NCI-H187 treated with DMSO at 0.1 percent for 48 hours (cell line): Measurements from ENCODE around the gene CDKN2B-AS1.

Experiments used
- DNase-seq: peaks from one replicate; lab custom pipeline; 2025; lab: John Stamatoyannopoulos, UW

CDKN2B-AS1 gene

DNA sequence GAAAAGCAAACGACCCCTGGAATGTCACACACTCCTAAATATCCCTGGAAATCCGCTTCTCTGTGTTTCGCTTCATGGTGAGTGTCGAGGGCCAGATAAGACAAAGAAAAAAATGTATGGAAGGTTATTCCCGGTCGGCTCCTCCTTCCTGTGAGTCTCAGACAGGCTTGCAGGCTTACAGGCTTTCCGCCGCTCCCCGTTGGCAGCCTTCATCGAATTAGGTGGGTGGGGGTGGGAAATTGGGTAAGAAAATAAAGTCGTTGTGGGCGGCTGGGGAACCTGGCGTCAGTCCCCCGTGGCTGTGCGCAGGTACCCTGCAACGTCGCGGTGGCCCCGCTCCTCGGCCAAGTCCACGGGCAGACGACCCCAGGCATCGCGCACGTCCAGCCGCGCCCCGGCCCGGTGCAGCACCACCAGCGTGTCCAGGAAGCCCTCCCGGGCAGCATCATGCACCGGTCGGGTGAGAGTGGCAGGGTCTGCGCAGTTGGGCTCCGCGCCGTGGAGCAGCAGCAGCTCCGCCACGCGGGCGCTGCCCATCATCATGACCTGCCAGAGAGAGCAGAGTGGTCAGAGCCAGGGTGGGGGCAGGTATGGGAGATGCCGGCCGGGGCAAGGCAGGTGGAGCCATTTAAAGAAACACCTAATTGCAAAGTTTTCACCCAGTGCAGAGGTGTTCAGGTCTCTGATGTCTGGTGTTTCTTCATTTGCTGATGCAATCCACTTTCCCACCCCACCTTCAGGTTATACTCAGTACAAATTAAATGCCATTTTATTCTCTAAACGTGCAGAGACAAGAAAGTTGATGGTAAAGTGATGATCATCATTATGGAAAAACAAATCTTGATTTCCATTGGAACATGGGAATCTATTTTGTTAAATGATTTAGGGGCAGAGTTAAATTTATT lies 11.4 kb downstream of the CDKN2B-AS1 start:
- DNase-seq: no peak

DNA sequence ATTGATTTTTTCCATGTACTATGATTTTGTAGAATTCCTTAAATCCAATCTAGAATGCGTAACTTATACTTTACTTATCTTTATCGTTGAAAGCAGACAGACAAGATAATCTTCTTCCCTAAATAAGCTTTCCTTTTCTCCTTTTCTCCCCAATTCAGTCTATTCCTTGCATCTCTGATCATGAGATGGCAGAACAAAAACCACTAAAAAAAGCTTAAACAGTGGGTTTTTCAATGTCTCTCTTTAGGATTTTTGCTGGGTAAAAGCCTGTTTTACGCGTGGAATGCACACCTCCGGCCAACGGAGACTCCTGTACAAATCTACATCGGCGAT lies 13.8 kb downstream of the CDKN2B-AS1 start:
- no peak for DNase-seq

DNA sequence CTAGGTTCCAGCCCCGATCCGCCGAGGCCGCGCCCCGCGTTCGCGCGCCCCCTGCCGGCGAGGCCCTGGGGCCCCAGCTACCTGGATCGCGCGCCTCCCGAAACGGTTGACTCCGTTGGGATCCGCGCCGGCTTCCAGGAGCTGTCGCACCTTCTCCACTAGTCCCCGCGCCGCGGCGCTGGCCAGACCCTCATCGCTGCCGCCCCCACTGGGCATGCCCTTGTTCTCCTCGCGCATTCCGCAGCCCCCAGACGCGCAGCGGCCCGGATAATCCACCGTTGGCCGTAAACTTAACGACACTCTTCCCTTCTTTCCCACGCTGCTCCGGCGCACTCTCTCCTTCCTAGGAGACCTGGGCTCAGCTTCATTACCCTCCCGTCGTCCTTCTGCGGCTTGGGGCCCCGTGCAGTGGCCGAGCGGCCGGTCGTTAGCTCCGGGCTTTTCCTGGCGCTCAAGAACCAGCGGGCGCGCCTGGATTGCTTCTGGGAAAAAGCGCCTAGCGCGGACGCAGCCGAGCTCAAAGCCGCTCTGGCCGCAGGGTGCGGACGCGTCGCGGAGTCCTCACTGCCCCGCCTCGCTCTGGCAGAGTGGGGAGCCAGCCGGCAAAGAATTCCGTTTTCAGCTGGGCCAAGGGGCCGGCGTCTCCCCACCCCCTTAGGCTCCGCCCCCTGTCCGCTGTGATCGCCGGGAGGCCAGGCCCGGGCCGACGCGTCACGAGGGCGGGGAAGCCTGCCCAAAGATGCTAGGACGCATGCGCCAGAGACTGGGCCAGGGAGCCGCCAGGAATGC lies 14.3 kb downstream of the CDKN2B-AS1 start, which contains the start of gene CDKN2B:
CDKN2B (minus strand) TSS at position 589 of the 789 bp plus-strand sequence; CDS start at position 237, 352 bp downstream.
- DNase-seq: peak; percentile 72

DNA sequence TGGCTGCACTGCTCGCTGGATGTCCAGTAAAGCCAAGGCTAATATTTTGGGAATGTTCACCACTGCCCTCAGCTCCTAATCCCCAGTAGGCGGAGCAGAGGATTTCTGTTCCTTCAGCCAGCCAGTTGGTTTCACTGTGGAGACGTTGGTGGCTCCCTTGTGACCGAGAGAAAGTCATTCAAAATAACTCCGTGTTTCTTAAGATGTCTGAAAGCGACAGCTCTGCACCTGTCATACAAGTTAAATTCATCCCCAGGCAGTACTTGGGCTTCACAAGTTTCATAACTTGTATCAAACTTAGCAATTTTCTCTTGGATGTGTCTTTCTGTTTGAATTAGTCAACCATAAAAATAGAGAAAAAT lies 14.9 kb downstream of the CDKN2B-AS1 start:
- no peak for DNase-seq

DNA sequence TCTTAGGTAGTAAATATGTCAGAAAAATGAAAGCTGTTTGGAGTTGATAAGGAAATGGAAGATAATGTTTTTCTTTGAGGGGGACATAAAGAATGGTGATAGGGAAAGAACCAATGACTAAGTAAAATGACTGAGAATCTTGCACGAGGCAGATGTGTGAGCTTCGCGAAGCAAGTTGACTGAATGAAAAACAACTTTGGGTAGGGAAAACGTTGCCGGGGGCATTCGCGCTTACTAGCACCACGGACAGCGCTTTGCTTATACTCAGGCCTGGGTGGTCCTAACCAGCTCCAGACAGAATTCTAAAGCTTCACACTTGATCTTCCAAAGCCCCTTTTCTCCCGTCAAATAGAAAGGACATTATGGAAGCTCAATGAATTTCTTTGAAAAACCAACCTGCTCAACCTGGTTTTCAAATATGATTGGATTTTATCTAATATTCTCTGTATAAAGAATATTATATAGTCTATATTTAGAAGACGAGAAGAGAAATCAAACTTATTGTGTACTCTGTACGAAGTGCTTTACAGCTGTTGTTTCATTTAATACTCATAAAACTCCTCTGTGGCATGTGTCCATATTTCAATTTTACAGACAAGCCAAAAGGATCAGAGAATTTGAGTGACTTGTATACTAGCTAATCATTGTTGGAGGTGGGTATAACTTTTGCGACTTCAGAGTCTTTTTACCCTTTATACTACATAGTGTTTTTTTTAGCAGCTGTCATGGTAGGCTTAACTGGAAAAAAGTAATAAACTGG lies 16.5 kb downstream of the CDKN2B-AS1 start:
- DNase-seq: no peak

DNA sequence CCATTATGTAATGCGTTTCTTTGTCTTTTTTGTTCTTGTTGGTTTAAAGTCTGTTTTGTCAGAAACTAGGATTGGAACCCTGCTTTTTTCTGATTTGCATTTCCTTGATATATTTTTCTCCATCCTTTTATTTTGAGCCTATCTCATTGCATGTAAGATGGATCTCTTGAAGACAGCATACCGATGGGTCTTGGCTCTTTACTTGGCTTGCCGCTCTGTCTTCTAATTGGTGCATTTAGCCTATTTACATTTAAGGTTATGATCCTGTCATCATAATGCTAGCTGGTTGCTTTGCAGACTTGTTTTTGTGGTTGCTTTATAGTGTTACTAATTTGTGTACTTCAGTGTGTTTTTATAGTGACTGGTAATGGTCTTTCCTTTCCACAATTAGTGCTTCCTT lies 27.8 kb downstream of the CDKN2B-AS1 start:
- no peak for DNase-seq

DNA sequence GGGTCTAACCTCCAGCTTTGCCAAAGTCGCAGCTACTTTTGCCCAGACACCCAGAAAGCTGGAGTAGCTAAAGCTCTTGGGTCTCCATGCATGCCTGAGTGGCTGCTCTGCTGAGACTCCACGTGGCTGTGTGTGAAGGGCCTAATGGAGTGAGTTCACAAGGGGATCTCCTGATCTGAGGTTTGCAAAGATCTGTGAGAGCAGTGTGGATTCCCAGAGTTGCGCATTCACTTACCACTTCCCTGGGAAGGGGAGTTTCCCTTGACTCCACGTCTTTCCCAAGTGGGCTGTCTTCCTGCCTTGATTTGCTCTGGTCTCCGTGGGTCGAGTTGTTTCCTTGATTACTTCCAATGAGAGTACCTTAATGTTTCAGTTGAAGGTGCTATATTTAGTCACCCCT lies 32.1 kb downstream of the CDKN2B-AS1 start:
- DNase-seq: no peak

DNA sequence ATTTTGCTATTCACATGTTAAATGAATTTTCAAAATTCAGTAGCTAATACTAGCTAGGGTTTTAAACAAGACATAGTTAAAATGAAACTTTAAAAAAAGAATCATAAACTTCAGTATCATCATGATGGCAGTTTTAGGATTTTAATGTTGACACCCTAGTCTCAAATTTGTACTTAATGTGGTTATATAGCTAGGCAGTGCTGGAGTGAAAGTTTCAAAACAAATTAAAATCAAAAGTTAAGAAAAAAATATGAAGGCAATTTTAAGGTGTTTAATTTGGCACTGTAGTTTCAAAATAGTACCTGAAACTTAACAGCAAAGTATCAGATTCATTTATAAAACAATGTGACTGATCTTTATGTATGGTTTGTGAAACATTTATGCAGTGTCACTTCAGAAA lies 33.8 kb downstream of the CDKN2B-AS1 start:
- DNase-seq: no peak

DNA sequence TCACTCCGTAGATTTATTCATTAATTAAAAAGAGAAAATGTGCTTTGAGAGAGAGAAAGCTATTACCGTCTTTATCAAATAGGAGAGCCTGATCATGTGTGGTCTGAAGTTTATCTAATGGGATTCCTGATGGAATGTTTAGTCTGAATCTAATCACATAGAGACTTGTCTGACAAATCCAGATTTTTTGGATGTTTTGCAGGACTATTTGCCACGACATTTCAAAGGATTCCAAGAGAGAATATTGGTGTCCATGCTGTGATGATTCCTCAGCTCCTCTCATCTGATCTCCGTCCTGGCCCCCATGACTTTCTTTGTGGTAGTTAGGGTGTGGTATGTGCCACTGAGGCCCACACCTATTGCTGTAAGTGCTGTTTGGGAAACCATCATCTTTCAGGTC lies 34.6 kb downstream of the CDKN2B-AS1 start:
- DNase-seq: no peak

DNA sequence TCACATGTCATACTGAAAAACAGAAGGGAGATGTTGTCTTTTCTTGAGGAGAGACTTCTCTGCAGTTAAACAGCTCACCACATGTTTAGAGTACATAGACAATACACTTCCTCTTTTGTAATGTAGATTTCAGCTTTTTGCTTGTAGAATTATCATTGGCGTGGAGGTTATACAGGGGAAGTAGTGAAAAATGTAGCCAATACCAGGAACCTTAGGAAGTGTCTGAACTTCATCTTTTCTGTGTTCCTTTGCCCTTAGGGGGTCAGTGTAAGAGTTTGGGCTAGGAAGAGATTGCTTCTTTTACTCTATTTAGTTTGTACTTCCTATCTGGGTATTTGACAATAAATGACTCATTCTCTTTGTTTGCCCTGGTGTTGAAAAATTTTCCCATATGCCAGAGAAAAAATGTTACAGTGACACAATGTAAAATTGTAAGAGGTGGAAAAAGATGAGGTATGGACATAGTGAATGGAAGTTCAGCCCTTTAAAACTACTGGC lies 35.6 kb downstream of the CDKN2B-AS1 start:
- no peak for DNase-seq

DNA sequence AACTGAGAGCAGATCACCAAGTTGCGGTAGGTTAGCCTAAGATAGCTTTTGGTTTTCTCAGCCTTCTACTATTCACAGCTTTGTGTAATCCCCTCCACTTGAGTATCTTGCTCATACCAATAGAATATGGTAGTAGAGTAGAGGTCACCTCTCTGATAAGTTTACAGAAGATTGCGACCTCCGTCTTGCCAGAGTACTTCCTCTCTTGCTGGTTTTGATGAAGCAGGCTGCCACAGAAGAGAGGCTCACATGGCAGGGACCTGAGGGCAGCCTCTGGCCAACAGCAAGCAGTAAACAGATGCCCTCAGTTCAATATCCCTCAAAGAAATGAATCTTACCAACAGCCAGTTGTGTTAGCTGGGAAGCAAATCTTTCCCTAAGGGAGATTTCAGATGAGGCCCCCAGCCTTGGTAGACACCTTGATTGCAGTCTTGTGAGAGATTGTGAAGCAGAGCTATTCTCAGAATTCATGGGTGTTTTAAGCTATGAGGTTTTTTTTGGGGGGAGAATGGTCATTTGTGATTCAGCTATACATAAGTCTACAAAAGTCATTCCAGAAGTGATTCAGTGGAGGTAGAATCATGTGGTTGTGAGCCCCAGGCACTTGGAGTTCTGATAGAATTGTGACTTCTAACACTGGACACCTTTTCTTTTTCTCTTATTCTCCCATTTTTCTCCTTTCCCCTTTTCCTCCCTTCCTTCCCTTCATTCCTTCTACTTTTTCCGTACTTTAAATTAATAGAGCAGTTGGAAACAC lies 37.2 kb downstream of the CDKN2B-AS1 start:
- no peak for DNase-seq

DNA sequence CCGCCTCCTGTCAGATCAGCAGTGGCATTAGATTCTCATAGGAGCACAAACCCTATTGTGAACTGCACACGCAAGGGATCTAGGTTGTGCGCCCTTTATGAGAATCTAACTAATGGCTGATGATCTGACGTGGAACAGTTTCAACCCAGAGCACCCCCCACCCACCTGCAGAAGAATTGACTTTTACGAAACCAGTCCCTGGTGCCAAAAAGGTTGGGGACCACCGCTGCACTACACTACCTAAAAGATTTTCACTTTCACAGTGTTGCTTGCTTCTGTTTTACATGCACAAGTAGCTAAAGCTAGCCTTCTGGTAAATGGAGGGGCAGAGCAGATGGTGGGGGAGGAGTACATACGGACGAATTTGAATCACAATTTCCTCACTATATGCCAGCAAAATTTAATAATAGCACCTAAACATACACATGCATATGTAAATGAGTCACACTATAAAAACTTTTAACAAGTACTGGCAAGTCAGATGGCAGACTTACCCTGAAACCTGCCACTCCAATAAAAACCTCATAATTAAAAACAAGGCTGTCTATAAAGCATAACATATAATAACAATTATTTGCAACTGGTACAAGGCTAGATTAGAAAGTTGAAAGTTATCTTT lies 38.5 kb downstream of the CDKN2B-AS1 start:
- no peak for DNase-seq

DNA sequence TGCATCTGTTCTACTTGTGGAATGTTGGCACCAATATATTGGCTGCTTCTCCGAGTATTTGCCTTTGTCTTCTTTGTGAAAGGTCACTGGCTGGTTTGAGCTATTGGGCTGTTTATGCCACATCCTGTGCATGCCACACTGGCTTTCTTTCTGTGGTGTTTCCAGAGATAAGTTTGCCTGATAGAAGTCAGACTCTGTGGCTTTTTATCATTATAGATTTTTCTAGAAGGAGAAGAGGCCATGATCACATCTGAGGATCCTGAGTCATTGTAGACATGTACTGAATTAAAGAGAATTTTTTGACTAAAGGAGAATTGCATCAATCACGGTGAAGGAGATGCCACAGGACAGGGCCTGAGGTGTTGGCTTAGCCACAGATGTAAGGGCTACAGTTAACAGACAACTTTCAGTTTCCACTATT lies 41.0 kb downstream of the CDKN2B-AS1 start:
- DNase-seq: no peak

DNA sequence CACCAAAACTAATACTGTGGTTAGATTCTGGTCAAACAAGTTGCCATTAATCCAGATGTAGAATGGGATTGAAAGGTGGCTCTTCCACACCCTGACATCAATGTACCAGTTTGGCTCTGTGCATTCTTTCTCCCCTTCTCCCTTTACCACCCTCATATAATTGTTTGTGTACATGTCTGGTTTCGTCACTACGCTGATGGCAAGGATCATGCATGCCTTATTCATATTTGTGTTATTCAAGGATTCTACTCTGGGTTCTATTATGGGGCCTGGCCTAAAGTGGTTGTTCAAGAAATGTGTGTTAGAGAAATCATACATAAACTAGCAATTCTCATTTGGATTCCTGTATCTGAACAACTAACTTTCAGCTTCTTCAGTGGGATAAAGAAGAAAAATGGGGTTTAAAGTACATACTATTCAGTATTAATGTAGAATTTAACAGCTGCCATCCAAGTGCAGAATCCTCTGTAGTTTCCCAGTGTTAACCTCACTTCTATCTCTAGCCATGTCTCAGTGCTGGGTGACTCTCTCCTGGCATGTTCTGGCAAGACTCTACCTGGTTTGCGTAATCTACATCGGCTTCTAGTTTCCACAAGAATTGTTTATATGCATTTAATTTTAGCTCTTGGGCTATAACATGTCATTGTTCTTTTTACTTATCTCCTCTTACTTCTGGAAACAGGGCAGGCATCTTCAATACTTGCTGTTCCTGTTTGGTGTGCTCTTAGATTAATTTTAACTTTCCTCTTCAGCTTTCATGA lies 42.5 kb downstream of the CDKN2B-AS1 start:
- no peak for DNase-seq

DNA sequence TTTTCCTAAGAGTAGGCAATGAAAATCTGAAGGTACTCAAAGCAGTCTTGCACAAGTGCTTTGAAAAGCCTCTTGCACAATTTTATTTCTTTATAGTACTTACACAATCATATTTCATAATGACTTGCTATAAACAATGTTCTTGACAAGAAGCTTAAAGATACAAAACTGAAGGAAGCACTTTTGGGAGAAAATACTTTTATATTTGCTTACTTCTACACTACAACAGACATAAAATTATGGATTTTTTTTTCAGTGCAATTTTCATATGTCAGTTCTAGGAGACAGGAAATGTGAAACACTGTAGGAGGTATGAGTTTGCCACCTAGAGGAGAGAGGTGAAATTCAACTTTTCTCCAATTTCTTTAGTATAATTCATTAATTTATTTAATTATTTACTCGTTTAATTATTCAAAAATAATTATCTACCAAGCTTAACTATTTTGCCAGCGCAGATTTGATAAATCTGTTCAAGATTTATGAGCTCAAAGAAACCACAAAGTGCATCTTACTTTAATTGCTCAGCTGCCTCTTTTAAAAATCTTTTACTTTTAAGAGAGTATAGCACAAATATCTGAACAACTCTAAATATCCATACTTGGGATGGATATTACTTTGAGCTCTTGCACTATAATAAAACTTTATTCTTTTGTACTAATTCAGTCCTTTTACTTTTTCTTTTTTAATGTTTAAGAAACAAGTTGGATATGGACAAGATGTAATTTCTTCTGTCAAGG lies 43.5 kb downstream of the CDKN2B-AS1 start:
- no peak for DNase-seq

DNA sequence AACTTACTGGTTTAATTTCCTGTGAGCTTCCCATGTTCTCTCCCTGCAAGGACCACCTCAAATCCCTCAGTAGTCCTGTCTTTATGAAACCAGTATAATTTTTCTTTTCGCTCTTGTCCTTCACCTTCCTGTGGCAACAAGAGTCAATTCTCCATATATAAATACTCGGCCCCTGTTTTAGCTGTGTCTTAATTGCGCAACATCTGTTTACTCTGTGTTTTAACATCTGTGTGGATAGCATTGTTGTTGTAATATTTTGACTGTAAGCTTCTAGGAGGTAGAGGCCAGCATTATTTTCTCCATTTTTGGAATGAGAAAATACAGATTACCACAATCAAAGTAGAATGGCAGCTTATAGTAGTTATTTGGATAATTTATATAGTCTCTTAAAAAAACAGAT lies 44.7 kb downstream of the CDKN2B-AS1 start:
- DNase-seq: no peak

DNA sequence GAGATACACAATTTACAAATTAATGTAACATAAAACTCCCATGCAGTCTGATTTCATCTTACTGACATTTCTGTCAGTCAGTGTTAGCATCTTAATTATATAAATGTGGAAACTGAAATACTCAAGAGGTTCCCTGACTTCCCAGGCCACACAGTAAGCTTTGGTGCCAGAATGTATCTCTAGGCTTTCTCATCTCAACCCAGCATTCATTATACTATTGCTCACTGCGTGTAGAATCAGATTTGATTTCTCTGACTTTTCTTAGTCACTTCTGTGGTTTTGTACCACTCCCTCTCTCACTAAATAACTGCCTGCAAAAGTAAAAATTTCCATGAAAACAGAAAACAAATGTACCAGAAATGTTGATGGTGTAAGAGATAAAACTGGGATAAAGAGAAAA lies 46.2 kb downstream of the CDKN2B-AS1 start:
- no peak for DNase-seq

DNA sequence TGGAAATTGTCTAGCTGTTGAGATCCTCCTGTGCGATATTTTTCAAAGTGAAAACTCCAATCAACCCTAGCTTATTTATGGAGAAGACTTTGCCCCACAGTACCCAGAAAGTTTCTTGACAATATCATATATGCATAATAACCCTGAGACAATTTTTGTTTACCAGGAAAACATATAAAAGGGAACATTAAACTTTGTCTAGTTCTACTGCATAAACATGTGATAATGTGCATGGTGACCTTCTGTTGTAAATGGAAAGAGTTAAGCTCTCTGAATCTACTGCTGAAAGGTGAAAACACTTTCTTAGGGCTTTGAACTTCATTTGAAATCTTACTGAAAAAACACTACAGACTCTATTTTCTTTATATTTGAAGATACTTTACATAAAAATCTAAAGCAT lies 46.8 kb downstream of the CDKN2B-AS1 start:
- no peak for DNase-seq

DNA sequence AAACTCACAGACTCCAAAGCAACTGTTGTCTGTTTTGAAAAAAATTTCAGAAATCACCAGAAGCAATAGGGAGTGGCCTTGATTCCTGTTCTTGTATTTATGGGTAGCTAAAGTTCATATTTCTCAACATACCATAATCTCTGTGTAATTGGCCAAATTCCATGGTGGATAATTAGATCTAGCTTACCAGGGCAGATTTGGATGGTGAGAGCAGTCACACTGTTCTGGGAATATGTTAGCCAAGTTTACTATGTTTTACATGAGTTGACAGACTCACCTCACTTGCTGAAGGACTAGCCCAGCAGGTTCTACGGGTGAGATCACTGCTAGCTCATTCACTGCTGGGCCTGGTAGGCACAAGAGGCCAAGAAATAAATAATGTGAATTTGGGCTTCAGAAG lies 47.2 kb downstream of the CDKN2B-AS1 start:
- DNase-seq: no peak

DNA sequence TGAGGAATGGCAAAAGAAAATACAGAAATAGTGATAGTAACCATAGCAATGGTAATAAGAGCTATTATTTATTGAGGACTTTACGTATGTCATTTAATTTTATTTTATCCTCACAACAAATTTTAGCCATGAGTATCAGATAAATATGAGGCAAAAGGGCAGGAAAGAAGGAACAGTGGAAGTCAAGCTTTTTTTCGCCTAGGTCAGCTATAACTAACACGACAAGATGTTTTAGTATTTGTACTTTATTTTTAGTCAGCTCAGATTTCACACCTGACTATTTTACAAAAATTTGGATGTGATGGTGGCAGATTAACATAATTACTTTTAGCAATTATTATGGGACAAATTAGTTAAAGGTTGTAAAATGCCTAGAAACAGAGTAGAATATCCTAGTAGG lies 49.3 kb downstream of the CDKN2B-AS1 start:
- no peak for DNase-seq
